Kidney epithelial cell (primary cell): ENCODE measurements around the gene GSAP. TPM values are rescaled to one million over a fixed set of nuclear protein-coding genes. Genes with fewer than 3 reads are reported as not detected.

Experiments used
- DNase-seq: peaks from one replicate; pipeline ENCODE4 v3.0.0-alpha.2; 2010; ENCODE audit warnings: low read depth
- H3K27me3 ChIP-seq: 2 replicates; pipeline ENCODE4 v1.6.0; 2011; ENCODE audit warnings: low read length; ENCODE audit not compliant: control insufficient read depth, insufficient read depth
- H3K36me3 ChIP-seq: 2 replicates; pipeline ENCODE4 v1.5.1; 2011; ENCODE audit warnings: low read length; ENCODE audit not compliant: control insufficient read depth, insufficient read depth
- H3K4me3 ChIP-seq: 2 replicates; pipeline ENCODE4 v1.5.1; 2011; ENCODE audit warnings: low read depth, mild to moderate bottlenecking, control low read depth, low read length
- CTCF ChIP-seq: IDR thresholded peaks from 2 replicates; pipeline ENCODE4 v1.5.1; 2011; ENCODE audit warnings: mild to moderate bottlenecking, moderate library complexity, low read length, control low read depth, inconsistent platforms; ENCODE audit not compliant: insufficient read depth, poor library complexity, severe bottlenecking
- total RNA-seq: library from RNA; depleted of rRNA; stranded (reverse); fragments of >200 nt; gene quantifications from 2 replicates; pipeline ENCODE4 v1.2.3, GENCODE V29; 2015

The GSAP gene
- total RNA-seq, 1 donor from 2014 or later, result 4.3 TPM

- Histone ChIP-seq H3K4me3 (no peak overlapping the region), H3K36me3 (no peaks in the 10 kb centered on the region), H3K27me3 (no peaks in the 10 kb centered on the region)
- DNase-seq, result no peak
- TF ChIP-seq CTCF, result no peak
Observed at GRCh38 chr7:77391230-77391629, 24.9 kb downstream of the GSAP start.

- Histone ChIP-seq H3K36me3 (no peaks in the 10 kb centered on the region), H3K4me3 (no peak overlapping the region), H3K27me3 (no peaks in the 10 kb centered on the region)
- no peak for TF ChIP-seq CTCF
- DNase-seq, result no peak
Observed at GRCh38 chr7:77388055-77388641, 28.0 kb downstream of the GSAP start.

GRCh38 chr7:77386165-77386822 is 29.9 kb downstream of the GSAP start:
- Histone ChIP-seq H3K4me3 (no peak overlapping the region), H3K36me3 (no peaks in the 10 kb centered on the region), H3K27me3 (no peaks in the 10 kb centered on the region)
- DNase-seq, result no peak
- TF ChIP-seq CTCF, result no peak

- H3K27me3 ChIP-seq, result no peaks in the 10 kb centered on the region
- no peak for DNase-seq
- no peaks in the 10 kb centered on the region for H3K36me3 ChIP-seq
- TF ChIP-seq CTCF, result no peak
- H3K4me3 ChIP-seq, result no peak overlapping the region
Observed at GRCh38 chr7:77383333-77383740, 32.8 kb downstream of the GSAP start.

GRCh38 chr7:77382532-77382931 is 33.6 kb downstream of the GSAP start:
- Histone ChIP-seq H3K4me3 (no peak overlapping the region), H3K27me3 (no peaks in the 10 kb centered on the region), H3K36me3 (no peaks in the 10 kb centered on the region)
- no peak for TF ChIP-seq CTCF
- DNase-seq, result no peak

GRCh38 chr7:77378584-77378983 is 37.6 kb downstream of the GSAP start:
- DNase-seq, result no peak
- Histone ChIP-seq H3K27me3 (no peaks in the 10 kb centered on the region), H3K4me3 (no peak overlapping the region), H3K36me3 (no peaks in the 10 kb centered on the region)
- no peak for TF ChIP-seq CTCF
